Progenitor cell of endocrine pancreas (in vitro differentiated cells): ENCODE data around the gene SBNO1. TPM values are rescaled to one million over a fixed set of nuclear protein-coding genes. Genes with fewer than 3 reads are reported as not detected.

Source experiments
- DNase-seq: peaks from one replicate; pipeline ENCODE4 v3.0.0; 2021; ENCODE audit warnings: low spot score; ENCODE audit not compliant: unreplicated experiment
- H3K27ac Mint-ChIP-seq: 2 replicates; pipeline ENCODE4 v1.8.0; 2021; ENCODE audit warnings: mild to moderate bottlenecking, moderate library complexity, mixed read lengths
- H3K27me3 Mint-ChIP-seq: 2 replicates; pipeline ENCODE4 v1.8.0; 2021; ENCODE audit warnings: mixed read lengths
- H3K36me3 Mint-ChIP-seq: 2 replicates; pipeline ENCODE4 v1.8.0; 2022; ENCODE audit warnings: mixed read lengths; ENCODE audit not compliant: insufficient read depth
- H3K4me1 Mint-ChIP-seq: 2 replicates; pipeline ENCODE4 v1.8.0; 2021; ENCODE audit warnings: low read depth, mixed read lengths
- H3K4me3 Mint-ChIP-seq: 2 replicates; pipeline ENCODE4 v1.8.0; 2021; ENCODE audit warnings: low read depth, mild to moderate bottlenecking, moderate library complexity, mixed read lengths
- H3K9me3 Mint-ChIP-seq: 2 replicates; pipeline ENCODE4 v1.8.0; 2021; ENCODE audit warnings: low read depth, mixed read lengths
- total RNA-seq: library from RNA; stranded (reverse); gene quantifications from 2 replicates; pipeline ENCODE4 v1.2.1, GENCODE V29; 2021
- TF ChIP-seq, protein P1 (sequence below): fragments of 200-600 bp; sonication (generic); IDR thresholded peaks from one replicate; pipeline ENCODE4 v1.5.0; 2021; ENCODE audit warnings: antibody characterized with exemption, mild to moderate bottlenecking; ENCODE audit not compliant: unreplicated experiment

Gene SBNO1
- total RNA-seq, 1 donor from 2014 or later, result 46.9 TPM

DNA sequence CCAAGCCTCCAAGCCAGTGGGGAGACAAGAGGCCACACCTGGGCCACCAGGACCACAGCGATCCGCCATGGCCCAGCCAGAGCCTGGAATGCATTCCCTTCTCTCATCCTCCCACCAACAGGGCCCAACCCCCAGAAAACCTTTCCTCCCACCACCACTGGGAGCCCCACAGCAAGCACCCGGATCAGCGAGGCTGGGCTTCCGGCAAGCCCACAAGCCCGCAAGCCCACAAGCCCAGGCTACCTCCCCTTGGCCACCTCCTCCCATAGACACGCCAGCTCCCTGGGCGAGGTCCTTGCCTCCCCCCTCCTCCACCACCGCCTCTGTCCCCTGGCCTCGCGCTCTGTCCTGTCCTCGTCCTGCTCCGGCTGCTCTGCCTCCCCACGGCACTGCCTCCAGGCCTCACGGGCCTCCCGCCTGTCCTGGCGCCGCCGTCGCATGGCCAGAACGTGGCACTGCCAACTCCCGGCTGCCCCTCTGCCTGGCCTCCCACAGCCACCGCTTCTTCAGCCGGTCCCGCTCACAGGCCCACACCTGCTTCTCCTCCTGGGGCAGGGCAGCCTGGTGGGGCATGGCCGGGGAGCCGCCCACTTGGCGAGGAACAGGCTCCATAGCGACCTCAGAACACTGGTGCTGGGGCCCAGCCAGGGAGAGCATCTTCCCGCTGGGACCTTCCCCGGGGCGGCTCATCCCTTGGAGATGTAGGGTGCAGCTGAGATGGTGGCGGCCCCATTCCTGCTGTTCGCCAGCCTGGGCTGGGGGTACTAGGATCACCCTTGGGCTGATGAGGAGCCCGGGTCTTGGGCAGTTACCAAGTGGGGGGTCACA lies 98.6 kb downstream of the SBNO1 start:
- TF ChIP-seq, protein P1, sequence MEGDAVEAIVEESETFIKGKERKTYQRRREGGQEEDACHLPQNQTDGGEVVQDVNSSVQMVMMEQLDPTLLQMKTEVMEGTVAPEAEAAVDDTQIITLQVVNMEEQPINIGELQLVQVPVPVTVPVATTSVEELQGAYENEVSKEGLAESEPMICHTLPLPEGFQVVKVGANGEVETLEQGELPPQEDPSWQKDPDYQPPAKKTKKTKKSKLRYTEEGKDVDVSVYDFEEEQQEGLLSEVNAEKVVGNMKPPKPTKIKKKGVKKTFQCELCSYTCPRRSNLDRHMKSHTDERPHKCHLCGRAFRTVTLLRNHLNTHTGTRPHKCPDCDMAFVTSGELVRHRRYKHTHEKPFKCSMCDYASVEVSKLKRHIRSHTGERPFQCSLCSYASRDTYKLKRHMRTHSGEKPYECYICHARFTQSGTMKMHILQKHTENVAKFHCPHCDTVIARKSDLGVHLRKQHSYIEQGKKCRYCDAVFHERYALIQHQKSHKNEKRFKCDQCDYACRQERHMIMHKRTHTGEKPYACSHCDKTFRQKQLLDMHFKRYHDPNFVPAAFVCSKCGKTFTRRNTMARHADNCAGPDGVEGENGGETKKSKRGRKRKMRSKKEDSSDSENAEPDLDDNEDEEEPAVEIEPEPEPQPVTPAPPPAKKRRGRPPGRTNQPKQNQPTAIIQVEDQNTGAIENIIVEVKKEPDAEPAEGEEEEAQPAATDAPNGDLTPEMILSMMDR, result no peak
- peaks cover 5% of the 10 kb centered on the region for H3K9me3 Mint-ChIP-seq
- no peaks in the 10 kb centered on the region for H3K27me3 Mint-ChIP-seq
- no peak overlapping the region for H3K4me3 Mint-ChIP-seq
- H3K27ac Mint-ChIP-seq, result no peak overlapping the region
- peaks cover 33% of the 10 kb centered on the region for H3K36me3 Mint-ChIP-seq
- no peak for DNase-seq
- peaks cover 14% of the 10 kb centered on the region for H3K4me1 Mint-ChIP-seq

DNA sequence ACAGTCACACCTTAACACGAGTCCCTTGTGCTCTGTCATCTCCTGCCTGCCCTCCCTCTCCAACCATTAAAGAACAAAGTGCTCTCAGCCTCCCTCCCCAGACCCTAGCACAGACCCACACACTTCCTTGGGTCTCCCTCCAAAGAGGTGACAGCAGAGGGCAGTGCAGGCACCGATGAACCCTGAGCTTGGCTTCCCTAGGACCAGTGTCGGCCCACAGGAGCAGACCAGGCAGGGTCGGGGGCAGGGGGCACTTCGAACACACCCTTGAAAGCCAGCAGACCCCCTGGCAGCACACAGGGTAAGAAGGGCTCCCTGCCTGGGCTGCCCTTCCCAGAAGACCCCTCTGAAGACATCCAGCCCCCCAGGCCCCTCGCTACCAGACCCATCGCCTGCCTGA lies 100.0 kb downstream of the SBNO1 start:
- peaks cover 5% of the 10 kb centered on the region for H3K9me3 Mint-ChIP-seq
- no peak overlapping the region for H3K4me3 Mint-ChIP-seq
- no peaks in the 10 kb centered on the region for H3K27me3 Mint-ChIP-seq
- H3K4me1 Mint-ChIP-seq, result peaks cover 24% of the 10 kb centered on the region
- peak overlapping the region; percentile 68 for H3K27ac Mint-ChIP-seq
- no peak for DNase-seq
- TF ChIP-seq, protein P1, result no peak
- peaks cover 47% of the 10 kb centered on the region for H3K36me3 Mint-ChIP-seq

DNA sequence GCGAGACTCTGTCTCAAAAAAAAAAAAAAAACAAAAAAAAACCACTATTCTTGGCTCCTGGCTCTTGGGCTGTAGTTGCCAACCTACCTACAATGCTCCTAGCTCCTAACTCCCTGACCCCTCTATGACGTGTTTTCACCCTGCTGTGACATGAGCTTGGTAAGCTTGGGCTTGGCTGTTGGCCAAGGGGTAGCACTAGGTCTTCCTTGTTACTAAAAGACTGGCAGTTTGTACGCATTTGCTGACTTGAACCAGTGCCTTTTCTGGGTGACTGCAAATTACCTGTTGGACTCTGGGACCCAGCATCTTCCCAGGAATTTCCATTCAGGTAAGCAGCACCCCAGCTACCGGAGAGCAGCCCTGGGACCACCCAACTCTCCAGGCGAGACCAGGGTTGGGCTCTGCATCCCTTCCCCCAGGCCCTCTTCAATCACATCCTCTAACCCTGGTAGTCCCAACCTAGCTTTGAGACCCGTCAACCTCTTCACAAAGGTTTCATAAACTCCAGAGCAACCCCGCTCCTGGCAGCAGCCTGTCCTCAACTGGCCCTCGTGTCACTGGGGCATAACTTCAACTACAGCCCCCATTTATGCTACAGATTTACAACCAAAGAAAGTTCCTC lies 101.3 kb downstream of the SBNO1 start:
- TF ChIP-seq, protein P1, result no peak
- no peak overlapping the region for H3K4me3 Mint-ChIP-seq
- peak overlapping the region; percentile 77 for H3K27ac Mint-ChIP-seq
- H3K4me1 Mint-ChIP-seq, result peaks cover 18% of the 10 kb centered on the region
- peaks cover 5% of the 10 kb centered on the region for H3K9me3 Mint-ChIP-seq
- no peak for DNase-seq
- H3K36me3 Mint-ChIP-seq, result peaks cover 53% of the 10 kb centered on the region
- H3K27me3 Mint-ChIP-seq, result no peaks in the 10 kb centered on the region

GRCh38 chr12:123261196-123261595 lies 103.5 kb downstream of the SBNO1 start:
- H3K9me3 Mint-ChIP-seq, result peaks cover 5% of the 10 kb centered on the region
- TF ChIP-seq, protein P1, result no peak
- H3K27ac Mint-ChIP-seq, result peak overlapping the region; percentile 86
- peaks cover 11% of the 10 kb centered on the region for H3K4me1 Mint-ChIP-seq
- no peaks in the 10 kb centered on the region for H3K27me3 Mint-ChIP-seq
- H3K4me3 Mint-ChIP-seq, result no peak overlapping the region
- no peak for DNase-seq
- peaks cover 54% of the 10 kb centered on the region for H3K36me3 Mint-ChIP-seq

GRCh38 chr12:123260081-123260480 lies 104.6 kb downstream of the SBNO1 start:
- Mint-ChIP-seq H3K27me3 (no peaks in the 10 kb centered on the region), H3K36me3 (peaks cover 59% of the 10 kb centered on the region), H3K27ac (peak overlapping the region; percentile 86), H3K9me3 (peaks cover 5% of the 10 kb centered on the region), H3K4me1 (peaks cover 11% of the 10 kb centered on the region), H3K4me3 (no peak overlapping the region)
- no peak for DNase-seq
- TF ChIP-seq, protein P1, result no peak
